NT2/D1 (cell line): ENCODE results near the gene SIPA1L2.

Experiments
- SUZ12 ChIP-seq: IDR thresholded peaks from 2 replicates; pipeline ENCODE4 v1.6.1; 2011; ENCODE audit not compliant: insufficient read length, insufficient read depth; ENCODE audit errors: extremely low read depth
- ZNF274 ChIP-seq: IDR thresholded peaks from 2 replicates; pipeline ENCODE4 v1.6.1; 2011; ENCODE audit warnings: mild to moderate bottlenecking, low read depth, low read length

- TF ChIP-seq ZNF274, result no peak
- no peak for TF ChIP-seq SUZ12
Observed at GRCh38 chr1:232617237-232617636, 12.7 kb downstream of the SIPA1L2 start.
